Measurements from ENCODE around the gene GGT1. TPM values are rescaled to one million over a fixed set of nuclear protein-coding genes. Genes with fewer than 3 reads are reported as not detected.

Gene GGT1
- total and polyA plus RNA-seq, 12 donors: 0.97 to 59.8 (median 4.0) TPM

DNA sequence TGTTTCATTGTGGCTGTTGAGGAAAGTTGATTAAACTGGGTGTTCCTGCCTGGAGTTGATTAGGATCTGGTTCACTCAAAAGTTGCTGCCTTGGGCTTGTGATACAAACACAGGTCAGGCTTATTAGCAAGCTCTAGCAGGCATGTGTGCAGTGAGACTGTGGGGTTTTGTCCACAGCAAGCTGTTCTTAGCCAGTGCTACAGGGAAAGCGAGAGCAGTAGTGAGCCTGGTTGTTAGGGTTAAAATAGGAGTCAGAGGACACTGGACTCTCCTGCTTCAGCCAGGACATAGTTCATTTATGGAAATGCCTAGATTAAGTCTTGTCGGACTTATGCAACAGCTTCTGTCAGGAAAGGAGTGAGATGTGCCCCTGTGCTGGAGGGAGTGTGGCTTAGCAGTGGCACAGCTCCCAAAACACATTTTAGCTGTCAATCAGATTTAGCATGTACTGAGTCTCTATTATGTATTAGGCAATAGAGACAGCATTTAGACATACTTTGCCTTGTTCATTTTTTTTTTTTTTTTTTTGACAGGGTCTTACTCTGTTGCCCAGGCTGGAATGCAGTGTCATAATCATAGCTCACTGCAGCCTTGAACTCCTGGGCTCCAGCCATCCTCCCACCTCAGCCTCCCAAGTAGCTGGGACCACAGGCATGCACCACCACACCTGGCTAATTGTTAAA lies 38.5 kb upstream of the GGT1 start:
- TF ChIP-seq POLR2A (IDR thresholded peaks at IDR 0.05): no peak
- TF ChIP-seq, protein P1, sequence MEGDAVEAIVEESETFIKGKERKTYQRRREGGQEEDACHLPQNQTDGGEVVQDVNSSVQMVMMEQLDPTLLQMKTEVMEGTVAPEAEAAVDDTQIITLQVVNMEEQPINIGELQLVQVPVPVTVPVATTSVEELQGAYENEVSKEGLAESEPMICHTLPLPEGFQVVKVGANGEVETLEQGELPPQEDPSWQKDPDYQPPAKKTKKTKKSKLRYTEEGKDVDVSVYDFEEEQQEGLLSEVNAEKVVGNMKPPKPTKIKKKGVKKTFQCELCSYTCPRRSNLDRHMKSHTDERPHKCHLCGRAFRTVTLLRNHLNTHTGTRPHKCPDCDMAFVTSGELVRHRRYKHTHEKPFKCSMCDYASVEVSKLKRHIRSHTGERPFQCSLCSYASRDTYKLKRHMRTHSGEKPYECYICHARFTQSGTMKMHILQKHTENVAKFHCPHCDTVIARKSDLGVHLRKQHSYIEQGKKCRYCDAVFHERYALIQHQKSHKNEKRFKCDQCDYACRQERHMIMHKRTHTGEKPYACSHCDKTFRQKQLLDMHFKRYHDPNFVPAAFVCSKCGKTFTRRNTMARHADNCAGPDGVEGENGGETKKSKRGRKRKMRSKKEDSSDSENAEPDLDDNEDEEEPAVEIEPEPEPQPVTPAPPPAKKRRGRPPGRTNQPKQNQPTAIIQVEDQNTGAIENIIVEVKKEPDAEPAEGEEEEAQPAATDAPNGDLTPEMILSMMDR (IDR thresholded peaks at IDR 0.05): no peak
- Histone ChIP-seq H3K4me3 (no peak overlapping the region), H3K4me1 (replicated peaks in 1 of 2) (peaks cover 0 to 37% of the 10 kb centered on the region in 2 donors), H3K27me3 (no peaks in the 10 kb centered on the region), H3K27ac (peak overlapping the region in 2 of 5 donors; percentile 28 to 40), H3K9me3 (replicated peaks in 1 of 3) (no peaks in the 10 kb centered on the region), H3K36me3 (replicated peaks in 1 of 2) (peaks cover 0 to 34% of the 10 kb centered on the region in 2 donors)
- intact Hi-C loops (cut with DNase I): no loop called here
- 51 to 56% (median 55%) methylated on average over 2 of the region's 2 CpGs for WGBS, 4 donors
- DNase-seq: peak in 1 of 7 donors; percentile 50

DNA sequence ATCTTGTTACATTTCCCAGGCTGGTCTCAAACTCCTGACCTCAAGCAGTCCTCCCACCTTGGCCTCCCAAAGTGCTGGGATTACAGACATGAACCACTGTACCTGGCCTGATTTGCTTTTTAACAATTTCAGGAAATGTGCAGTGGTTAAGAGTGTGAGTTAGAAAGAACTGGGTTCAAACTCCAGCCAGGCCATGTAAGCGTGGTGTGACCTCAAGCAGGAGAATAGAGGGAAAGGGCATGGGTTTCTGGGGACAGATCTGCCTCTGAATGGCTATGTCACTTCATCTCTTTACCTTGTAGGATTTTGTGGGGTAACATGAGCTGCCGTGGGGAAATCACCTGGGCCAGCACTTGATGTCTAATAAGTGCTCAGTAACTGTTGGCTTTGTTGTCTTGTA lies 37.9 kb upstream of the GGT1 start:
- TF ChIP-seq, protein P1 (IDR thresholded peaks at IDR 0.05): no peak
- TF ChIP-seq POLR2A (IDR thresholded peaks at IDR 0.05): no peak
- peak overlapping the region in 1 of 5 donors; percentile 24 for H3K27ac ChIP-seq

DNA sequence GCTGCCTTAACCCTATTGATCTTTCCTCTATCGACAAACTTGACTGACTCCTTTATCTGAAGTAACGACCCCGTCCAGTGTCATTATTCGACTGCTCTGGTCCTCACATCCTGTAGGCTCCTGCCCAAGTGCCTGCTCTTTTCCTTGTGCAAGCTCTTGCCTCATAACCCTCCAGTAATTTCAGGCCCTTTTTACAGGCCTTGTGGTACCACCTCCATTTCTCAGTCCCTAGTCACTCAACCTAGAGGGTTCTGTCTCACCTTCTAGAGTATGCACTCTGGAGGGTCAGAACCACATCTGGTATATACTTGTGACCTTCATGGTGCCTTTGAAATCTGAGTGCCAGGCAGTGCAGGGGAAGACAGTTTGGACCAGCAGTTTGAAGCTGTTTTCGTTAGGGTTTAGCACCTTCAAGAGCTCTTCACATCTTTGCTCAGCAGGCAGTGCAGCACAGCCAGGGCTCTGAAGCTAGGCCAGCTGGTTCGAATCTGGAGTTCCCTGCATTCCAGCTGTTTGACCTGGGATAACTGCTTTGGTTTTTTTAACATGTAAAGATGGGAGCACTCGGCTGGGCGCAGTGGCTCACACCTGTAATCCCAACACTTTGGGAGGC lies 36.0 kb upstream of the GGT1 start:
- TF ChIP-seq POLR2A (IDR thresholded peaks at IDR 0.05): no peak
- TF ChIP-seq, protein P1 (IDR thresholded peaks at IDR 0.05): no peak
- H3K9me3 ChIP-seq (replicated peaks in 1 of 3): no peaks in the 10 kb centered on the region
- peak overlapping the region in 1 of 5 donors; percentile 28 for H3K27ac ChIP-seq
- peaks cover 0 to 42% of the 10 kb centered on the region in 2 donors for H3K36me3 ChIP-seq (replicated peaks in 1 of 2)
- H3K4me3 ChIP-seq: no peak overlapping the region
- peaks cover 0 to 35% of the 10 kb centered on the region in 2 donors for H3K4me1 ChIP-seq (replicated peaks in 1 of 2)
- WGBS, 4 donors: 54 to 66% (median 57%) methylated on average over 8 of the region's 8 CpGs
- no peaks in the 10 kb centered on the region for H3K27me3 ChIP-seq
- intact Hi-C loops (cut with DNase I): no loop called here
- no peak for DNase-seq

More for the DNA sequence above, 37.9 kb upstream of the GGT1 start:
- H3K36me3 ChIP-seq (replicated peaks in 1 of 2): peaks cover 0 to 37% of the 10 kb centered on the region in 2 donors
- 75 to 100% (median 91%) methylated on average over 2 of the region's 2 CpGs for WGBS, 4 donors
- H3K9me3 ChIP-seq (replicated peaks in 1 of 3): no peaks in the 10 kb centered on the region
- H3K4me1 ChIP-seq (replicated peaks in 1 of 2): peaks cover 0 to 35% of the 10 kb centered on the region in 2 donors
- no peak overlapping the region for H3K4me3 ChIP-seq
- no peaks in the 10 kb centered on the region for H3K27me3 ChIP-seq
- DNase-seq: no peak
- intact Hi-C loops (cut with DNase I): no loop called here

DNA sequence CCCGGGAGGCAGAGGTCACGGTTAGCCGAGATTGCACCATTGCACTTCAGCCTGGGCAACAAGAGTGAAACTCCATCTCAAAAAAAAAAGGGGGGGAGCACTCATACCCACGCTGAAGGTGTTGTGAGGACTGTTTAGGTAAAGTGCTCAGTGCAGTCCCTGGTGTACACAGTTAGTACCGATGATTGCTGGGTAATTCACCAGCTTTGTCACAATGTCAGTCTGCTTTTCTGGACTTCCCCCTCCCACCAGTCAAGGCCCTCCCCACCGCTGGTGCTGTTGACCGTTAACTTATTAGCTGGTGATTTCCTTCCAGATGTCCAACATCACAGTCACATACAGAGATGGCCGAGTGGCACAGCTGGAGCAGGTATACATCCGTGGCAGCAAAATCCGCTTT lies 35.3 kb upstream of the GGT1 start:
- no peak overlapping the region for H3K27ac ChIP-seq

More for the DNA sequence above, 35.3 kb upstream of the GGT1 start:
- Histone ChIP-seq H3K36me3 (replicated peaks in 1 of 2) (peaks cover 0 to 48% of the 10 kb centered on the region in 2 donors), H3K9me3 (replicated peaks in 1 of 3) (no peaks in the 10 kb centered on the region), H3K4me1 (replicated peaks in 1 of 2) (peaks cover 0 to 35% of the 10 kb centered on the region in 2 donors), H3K4me3 (no peak overlapping the region), H3K27me3 (no peaks in the 10 kb centered on the region)
- TF ChIP-seq POLR2A (IDR thresholded peaks at IDR 0.05): no peak
- TF ChIP-seq, protein P1 (IDR thresholded peaks at IDR 0.05): no peak
- intact Hi-C loops (cut with DNase I): no loop called here
- WGBS, 4 donors: 80 to 88% (median 83%) methylated on average over 8 to 10 of the region's 10 CpGs
- DNase-seq: no peak
